Measurements from ENCODE around the gene LPP.

DNA sequence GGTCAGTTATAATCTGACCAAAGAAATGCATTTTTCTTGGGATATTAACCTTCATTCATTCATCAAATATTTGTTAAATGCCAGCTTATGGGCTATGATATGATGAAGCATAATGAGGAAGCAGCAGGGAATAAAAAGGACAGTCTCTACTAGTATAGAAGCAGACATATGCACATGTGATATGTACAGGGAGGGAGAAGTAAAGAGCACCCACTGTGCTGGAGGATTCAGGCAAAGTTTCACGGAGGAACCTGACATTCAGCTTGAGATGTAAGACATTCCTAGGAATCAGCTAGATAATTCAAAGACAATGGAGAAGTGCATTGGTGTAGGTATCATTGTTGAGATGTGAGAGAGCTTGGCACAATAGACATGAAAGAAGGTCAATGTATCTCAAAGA lies 450.7 kb downstream of the LPP start:
- no peak for TF ChIP-seq CTCF (IDR thresholded peaks at IDR 0.05; ENCODE audit: low read depth, low read length, poor library complexity, severe bottlenecking)
- TF ChIP-seq EZH2phosphoT487 (IDR thresholded peaks at IDR 0.05; ENCODE audit: borderline replicate concordance, low read length), result no peak
